A549 (cell line): Measurements from ENCODE around the gene PITX1. TPM values are rescaled to one million over a fixed set of nuclear protein-coding genes. Genes with fewer than 3 reads are reported as not detected.

Experiments used
- ATAC-seq, 2 experiments: fragments of 200-7000 bp in 1 of 2; fragments of >200 bp in 1 of 2; cut with Nextera tagmentation in 1 of 2; cut with Tn5 transposase in 1 of 2; 3 replicates each; pipeline versions ENCODE4 v1.8.0 to v1.9.1; 2018 to 2020; ENCODE audit warnings: mild to moderate bottlenecking in 1 of 2, moderate library complexity in 1 of 2
- CTCF ChIA-PET: fragments of 300-600 bp; sonication (Branson Sonifier 250); formaldehyde crosslinking; extraction: SDS; loops from one replicate; lab custom pipeline; 2021; ENCODE audit warnings: antibody characterized with exemption, inconsistent platforms; lab: Yijun Ruan, JAX
- POLR2A ChIA-PET: fragments of 350-600 bp; formaldehyde crosslinking; extraction: SDS; loops from one replicate; lab custom pipeline; 2021; ENCODE audit warnings: antibody characterized with exemption, inconsistent platforms; lab: Yijun Ruan, JAX
- DNase-seq, 2 experiments: peaks; one replicate each; pipeline versions ENCODE4 v3.0.0 to v3.0.0-alpha.2; 2011 to 2016; ENCODE audit warnings: low read depth in 1 of 2, low spot score in 1 of 2
- FAIRE-seq: peaks from 2 replicates; lab custom pipeline; 2011; peaks lifted over from hg19 to GRCh38; lab: Jason Lieb, UNC
- H3K27ac ChIP-seq, 2 experiments: fragments of >200 bp; sonication (Bioruptor Twin); formaldehyde crosslinking; 3 replicates each; pipeline ENCODE4 v1.5.1; 2016 to 2017
- H3K4me1 ChIP-seq: fragments of >200 bp; sonication (Bioruptor Twin); formaldehyde crosslinking; 3 replicates; pipeline ENCODE4 v1.6.1; 2016
- H3K4me2 ChIP-seq: fragments of >200 bp; sonication (Bioruptor Twin); formaldehyde crosslinking; 3 replicates; pipeline ENCODE4 v1.6.1; 2016
- H3K4me3 ChIP-seq: fragments of >200 bp; sonication (Bioruptor Twin); formaldehyde crosslinking; 3 replicates; pipeline ENCODE4 v1.5.1; 2016
- H3K9me3 ChIP-seq: fragments of >200 bp; sonication (Bioruptor Twin); formaldehyde crosslinking; 3 replicates; pipeline ENCODE4 v1.6.1; 2016
- BCL3 ChIP-seq: fragments of >200 bp; sonication (Bioruptor Twin); formaldehyde crosslinking; IDR thresholded peaks from 3 replicates; pipeline ENCODE4 v1.6.1; 2016
- CEBPB ChIP-seq, 2 experiments: fragments of >200 bp in 1 of 2; sonication (Bioruptor Twin) in 1 of 2; formaldehyde crosslinking in 1 of 2; IDR thresholded peaks; 2 replicates each; pipeline ENCODE4 v1.6.1; 2012 to 2016
- CHD2 ChIP-seq: fragments of 150-350 bp; IDR thresholded peaks from 2 replicates; pipeline ENCODE4 v1.6.1; 2014; ENCODE audit warnings: low read length; ENCODE audit not compliant: partially characterized antibody
- CHD4 ChIP-seq: fragments of 200-600 bp; sonication (generic); IDR thresholded peaks from 2 replicates; pipeline ENCODE4 v1.6.1; 2016; ENCODE audit warnings: antibody characterized with exemption, mild to moderate bottlenecking, borderline replicate concordance
- CTCF ChIP-seq: fragments of >200 bp; sonication (Bioruptor Twin); formaldehyde crosslinking; IDR thresholded peaks from 3 replicates; pipeline ENCODE4 v1.5.1; 2016
- EHF ChIP-seq: fragments of 250-450 bp; sonication (Bioruptor Pico); IDR thresholded peaks from 2 replicates; pipeline ENCODE4 v1.5.0; 2020; ENCODE audit warnings: mild to moderate bottlenecking
- EP300 ChIP-seq, 2 experiments: fragments of >200 bp; sonication (Bioruptor Twin); formaldehyde crosslinking; IDR thresholded peaks; 2 replicates in 1 of 2; 3 replicates in 1 of 2; pipeline ENCODE4 v1.6.1; 2016 to 2017
- FOSB ChIP-seq: fragments of 250-450 bp; sonication (Bioruptor Pico); IDR thresholded peaks from 2 replicates; pipeline ENCODE4 v1.5.0; 2020; ENCODE audit warnings: mild to moderate bottlenecking, moderate library complexity
- FOSL2 ChIP-seq, 2 experiments: fragments of 450-650 bp in 1 of 2; fragments of >200 bp in 1 of 2; sonication (Bioruptor Twin) in 1 of 2; formaldehyde crosslinking; IDR thresholded peaks; 2 replicates each; pipeline versions ENCODE4 v1.5.0 to v1.6.1; 2016 to 2020; ENCODE audit warnings: mild to moderate bottlenecking in 1 of 2, moderate library complexity in 1 of 2
- HDAC2 ChIP-seq: fragments of 200-600 bp; sonication (generic); IDR thresholded peaks from 2 replicates; pipeline ENCODE4 v1.6.1; 2016
- HES2 ChIP-seq: fragments of >200 bp; sonication (Bioruptor Twin); formaldehyde crosslinking; IDR thresholded peaks from 2 replicates; pipeline ENCODE4 v1.6.1; 2016
- HOXA7 ChIP-seq: fragments of 250-450 bp; sonication (Bioruptor Pico); IDR thresholded peaks from 2 replicates; pipeline ENCODE4 v1.5.0; 2020; ENCODE audit warnings: mild to moderate bottlenecking, moderate library complexity
- JUNB ChIP-seq: fragments of >200 bp; sonication (Bioruptor Twin); formaldehyde crosslinking; IDR thresholded peaks from 2 replicates; pipeline ENCODE4 v1.6.1; 2016
- KDM1A ChIP-seq: fragments of 200-600 bp; sonication (generic); IDR thresholded peaks from 2 replicates; pipeline ENCODE4 v1.6.1; 2016; ENCODE audit warnings: low read depth, mild to moderate bottlenecking
- KDM5A ChIP-seq: fragments of 200-600 bp; sonication (generic); IDR thresholded peaks from 2 replicates; pipeline ENCODE4 v1.6.1; 2016; ENCODE audit warnings: antibody characterized with exemption, mild to moderate bottlenecking
- MAFK ChIP-seq: fragments of 450-650 bp; IDR thresholded peaks from 2 replicates; pipeline ENCODE4 v1.6.1; 2014; ENCODE audit not compliant: partially characterized antibody
- NFE2L2 ChIP-seq: fragments of 150-350 bp; conservative IDR thresholded peaks from 2 replicates; pipeline ENCODE4 v1.6.1; 2014; ENCODE audit warnings: low read length
- NR3C1 ChIP-seq: fragments of >200 bp; sonication (Bioruptor Twin); formaldehyde crosslinking; IDR thresholded peaks from 3 replicates; pipeline ENCODE4 v1.6.1; 2017
- PHF8 ChIP-seq: fragments of 200-600 bp; sonication (generic); IDR thresholded peaks from 2 replicates; pipeline ENCODE4 v1.6.1; 2016; ENCODE audit warnings: low read depth, mild to moderate bottlenecking, antibody characterized with exemption, moderate library complexity, borderline replicate concordance
- REST ChIP-seq: fragments of 200-600 bp; sonication (generic); IDR thresholded peaks from 2 replicates; pipeline ENCODE4 v1.6.1; 2016; ENCODE audit warnings: antibody characterized with exemption, mild to moderate bottlenecking, moderate library complexity
- TP53 ChIP-seq: fragments of 250-450 bp; sonication (Bioruptor Pico); IDR thresholded peaks from 2 replicates; pipeline ENCODE4 v1.5.0; 2021; ENCODE audit warnings: mild to moderate bottlenecking, moderate library complexity
- ZSCAN20 ChIP-seq: fragments of 250-450 bp; sonication (Bioruptor Pico); IDR thresholded peaks from 2 replicates; pipeline ENCODE4 v1.8.0; 2022; ENCODE audit warnings: mild to moderate bottlenecking, moderate library complexity
- WGBS: methylation state at CpG from one replicate; pipeline ENCODE4 v1.1.6; 2017; ENCODE audit errors: missing lambda C conversion rate; 5-methylcytosine and 5-hydroxymethylcytosine counted together
- polyA plus RNA-seq, 4 experiments: library from polyadenylated mRNA; depleted of rRNA in 3 of 4; stranded (reverse); fragments of >200 nt; fragmentation: RNase III in 1 of 4; extraction: RNeasy Plus Mini Kit Qiagen cat#74134 plus additional on column Dnase treatment in 1 of 4; gene quantifications; 2 replicates in 3 of 4; 3 replicates in 1 of 4; pipeline ENCODE4 v1.2.3, GENCODE V29; 2011 to 2017

PITX1 gene
- polyA plus RNA-seq, 2 of the 4 experiments (the other 2 are of a cell fraction) = 11.1 to 16.7 TPM

GRCh38 chr5:135051872-135052271 lies 17.8 kb upstream of the PITX1 start:
- Histone ChIP-seq H3K4me2 (no peak overlapping the region), H3K9me3 (no peaks in the 10 kb centered on the region), H3K4me3 (no peak overlapping the region)
- FAIRE-seq (no peak), DNase-seq (no peak), ATAC-seq (no peak)
- WGBS = 90% methylated on average over 11 of the region's 11 CpGs
- ChIA-PET CTCF (interaction anchor here (0.6 to 1.4 kb wide), 3 partner anchors 9 to 140 kb away, joined by 3 to 8 read pairs (median 5); no protein-coding TSS in a partner anchor), POLR2A (no interaction called here)
- TF ChIP-seq REST (no peak), KDM5A (no peak), NFE2L2 (no peak), CHD2 (no peak), NR3C1 (no peak), CHD4 (no peak), CEBPB (IDR thresholded peaks at IDR 0.05) (no peak), BCL3 (no peak), MAFK (no peak), EP300 (IDR thresholded peaks at IDR 0.05) (no peak), HOXA7 (CRISPR knock-in tag) (no peak), PHF8 (no peak)
- TF ChIP-seq, all 56 proteins: peak for 0
- Histone ChIP-seq H3K4me1 (no peaks in the 10 kb centered on the region), H3K27ac (no peak overlapping the region)

- FAIRE-seq = no peak
- no peak for DNase-seq
- no peak for ATAC-seq
Observed at GRCh38 chr5:135051399-135051798, 17.4 kb upstream of the PITX1 start.

More at GRCh38 chr5:135051399-135051798, 17.4 kb upstream of the PITX1 start:
- WGBS = 26% methylated on average over 3 of the region's 3 CpGs
- H3K4me3 ChIP-seq = no peak overlapping the region
- no peak overlapping the region for H3K4me2 ChIP-seq
- H3K27ac ChIP-seq = no peak overlapping the region
- H3K4me1 ChIP-seq = no peaks in the 10 kb centered on the region
- CTCF ChIA-PET = interaction anchor here (0.6 to 1.4 kb wide), 2 partner anchors 9 to 123 kb away, joined by 3 to 8 read pairs; no protein-coding TSS in a partner anchor
- no peaks in the 10 kb centered on the region for H3K9me3 ChIP-seq
- TF ChIP-seq FOSL2 (IDR thresholded peaks at IDR 0.05) (no peak), FOSL2 (CRISPR knock-in tag; IDR thresholded peaks at IDR 0.05) (no peak), EHF (CRISPR knock-in tag) (no peak), TP53 (CRISPR knock-in tag) (no peak), JUNB (no peak), KDM1A (no peak), CTCF (no peak), CHD4 (no peak), BCL3 (no peak), MAFK (no peak), FOSB (no peak), HDAC2 (no peak), REST (no peak), HES2 (no peak), ZSCAN20 (CRISPR knock-in tag) (no peak), NFE2L2 (no peak)
- TF ChIP-seq, all 56 proteins: peak for 0
- POLR2A ChIA-PET = no interaction called here
